NCI-H146 treated with DMSO at 0.1 percent for 48 hours (cell line): ENCODE measurements around the gene NCKAP5.

Experiments used
- DNase-seq: peaks from one replicate; lab custom pipeline; 2025; ENCODE audit not compliant: unreplicated experiment; lab: John Stamatoyannopoulos, UW

Gene NCKAP5

DNA sequence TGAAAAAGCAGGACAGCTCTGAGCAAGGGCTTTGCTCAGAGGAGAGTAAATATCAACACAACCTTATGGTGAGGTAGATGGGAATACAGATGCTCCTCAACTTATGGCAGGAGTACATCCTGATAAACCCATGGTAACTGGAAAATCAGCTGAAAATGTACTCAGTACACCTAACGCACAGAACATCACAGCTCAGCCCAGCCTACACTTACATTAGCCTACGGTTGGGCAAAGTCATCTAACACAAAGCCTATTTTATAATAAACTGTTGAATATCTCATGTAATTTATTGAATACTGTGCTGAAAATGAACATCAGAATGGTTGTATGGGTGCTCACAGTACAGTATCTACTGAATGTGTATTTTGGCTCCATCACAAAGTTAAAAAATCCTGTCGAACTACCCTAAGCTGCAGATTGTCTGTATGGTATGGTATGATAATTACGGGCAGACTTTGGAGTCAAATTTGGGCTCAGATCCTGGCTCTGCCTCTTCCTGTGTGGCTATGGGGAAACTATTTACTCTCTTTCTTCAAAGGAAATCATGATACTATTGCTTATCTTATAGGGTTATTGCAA is 778.0 kb downstream of the NCKAP5 start:
- DNase-seq = no peak

DNA sequence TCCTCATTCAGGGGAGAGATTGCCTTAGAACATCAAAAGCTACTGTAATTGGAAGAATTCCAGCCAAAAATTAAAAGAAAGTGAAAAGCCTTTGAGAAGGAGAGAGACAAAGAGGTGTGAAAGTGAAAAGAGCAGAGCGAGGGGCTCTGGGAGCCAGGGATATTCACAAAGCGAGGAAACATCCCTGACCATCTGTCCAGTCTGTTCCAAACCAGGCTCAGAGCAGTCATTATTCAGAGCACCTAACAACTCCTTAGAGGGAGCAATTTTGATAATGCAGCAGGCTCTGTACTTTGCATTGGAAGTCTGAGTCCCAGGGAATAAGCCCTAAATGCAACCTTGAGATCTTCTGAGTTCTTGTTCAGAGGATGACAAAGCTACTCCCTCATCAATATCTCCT is 779.2 kb downstream of the NCKAP5 start:
- no peak for DNase-seq

DNA sequence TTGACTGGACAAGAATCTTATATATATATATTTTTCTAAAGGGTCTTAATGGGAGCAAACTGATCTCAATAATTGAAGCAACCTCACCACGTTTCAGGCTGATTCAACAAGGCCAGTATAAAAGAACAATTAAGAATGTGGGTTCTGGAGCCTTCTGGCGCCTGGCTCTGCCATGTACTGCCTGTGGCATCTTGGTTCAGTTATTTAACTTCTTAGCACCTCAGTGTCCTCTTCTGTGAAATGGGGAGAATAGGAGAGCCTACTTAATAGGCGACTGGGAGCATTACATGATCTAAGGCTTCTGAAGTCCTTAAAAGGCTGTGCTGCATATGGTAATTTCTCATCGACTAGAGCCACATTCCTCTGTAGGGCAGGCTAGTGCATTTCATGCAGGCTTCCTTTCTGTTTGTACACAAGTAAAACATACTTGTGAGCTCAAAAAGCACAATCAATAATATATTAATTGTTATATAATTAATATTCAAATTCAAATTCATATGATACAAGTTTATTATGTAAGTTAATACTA is 779.9 kb downstream of the NCKAP5 start:
- DNase-seq = no peak

DNA sequence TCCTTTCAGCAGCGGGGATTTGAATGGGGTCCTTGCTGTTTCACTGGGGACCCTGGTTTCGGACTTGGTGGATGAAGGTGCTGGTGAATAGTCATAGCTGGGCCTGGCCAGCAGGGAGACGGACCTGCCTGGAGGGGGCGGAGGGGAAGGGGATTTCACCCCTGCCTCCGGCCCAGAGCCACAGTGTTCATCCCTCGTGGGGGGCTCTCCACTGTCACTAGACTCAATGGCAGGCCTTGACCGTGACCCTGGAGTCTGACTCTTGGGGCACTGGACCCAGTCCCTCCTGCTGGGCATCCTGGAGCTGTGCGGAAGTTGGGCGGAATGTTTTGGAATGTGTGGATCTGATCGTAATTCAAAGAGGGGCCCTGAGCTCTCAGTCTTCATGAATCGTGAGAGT is 784.4 kb downstream of the NCKAP5 start:
- no peak for DNase-seq

DNA sequence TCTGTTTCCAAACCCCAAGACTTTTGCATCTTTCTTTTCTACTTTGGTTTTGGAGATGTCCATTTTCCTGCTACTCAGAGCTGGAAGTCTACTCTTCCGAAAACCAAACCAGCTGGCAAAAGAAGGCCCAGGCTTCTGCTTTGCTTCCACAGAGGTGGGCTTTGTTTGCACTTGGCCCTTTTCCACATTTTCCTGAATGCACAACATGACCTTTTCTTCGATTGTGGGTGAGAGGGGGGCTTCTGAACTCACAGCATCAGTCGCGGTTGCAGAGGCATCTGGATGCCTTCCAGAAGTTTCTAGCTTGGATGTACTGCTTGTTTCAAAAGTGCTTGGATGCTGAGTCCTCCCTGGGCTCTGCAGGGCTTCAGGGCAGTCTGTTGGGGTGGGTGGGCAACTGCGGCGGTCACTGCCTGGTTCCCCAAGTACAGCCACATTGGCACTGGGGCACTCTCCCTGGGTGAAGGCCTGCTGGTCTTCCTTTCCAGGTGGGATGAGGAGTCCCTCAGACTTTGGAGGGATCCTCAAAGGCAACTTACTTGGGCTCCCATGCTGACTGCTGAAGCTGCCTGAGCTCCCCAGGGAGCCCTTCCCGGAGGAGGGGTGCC is 786.0 kb downstream of the NCKAP5 start:
- no peak for DNase-seq

DNA sequence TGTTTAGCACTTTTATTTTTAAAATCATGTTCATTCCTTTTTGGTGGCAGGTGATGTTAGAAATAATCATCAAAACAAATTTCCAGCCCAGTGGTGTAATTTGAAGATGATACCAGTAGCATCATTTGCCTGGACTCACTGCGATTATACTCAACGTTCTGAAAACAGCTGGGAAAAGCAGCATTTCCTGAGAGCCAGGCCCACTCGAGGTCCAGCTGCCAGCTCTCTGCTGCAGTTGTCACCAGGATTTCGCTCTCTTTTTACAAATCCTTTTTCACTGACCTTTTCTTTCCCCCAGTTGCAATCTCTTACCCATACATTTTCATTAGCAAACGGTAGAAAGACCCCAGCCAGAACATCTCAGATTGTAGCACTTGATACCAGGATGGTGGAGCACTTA is 787.6 kb downstream of the NCKAP5 start:
- DNase-seq = no peak

DNA sequence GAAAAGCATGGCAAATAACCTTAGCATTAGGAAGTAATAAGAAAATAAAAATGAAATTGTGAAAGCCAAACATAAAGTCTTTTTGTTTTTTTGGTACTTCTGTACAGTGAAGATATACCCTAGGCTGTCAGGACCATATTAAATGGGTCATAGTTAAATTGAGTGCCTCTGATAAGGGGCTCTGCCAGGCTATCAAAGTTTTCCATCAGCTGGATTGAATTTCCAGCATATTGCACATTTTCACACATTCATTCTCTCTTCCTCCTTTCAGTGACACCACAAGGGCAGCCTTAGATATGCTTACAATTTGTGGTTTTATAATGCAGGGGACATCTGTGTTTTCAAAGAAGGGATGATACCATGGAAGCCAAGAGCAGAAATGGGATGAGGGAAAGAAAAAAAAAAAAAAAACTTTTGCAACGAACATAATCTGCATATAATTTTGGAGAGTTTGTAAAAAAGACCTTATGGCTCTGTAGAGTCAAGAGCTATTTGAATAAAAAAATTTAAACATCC is 789.0 kb downstream of the NCKAP5 start:
- no peak for DNase-seq

DNA sequence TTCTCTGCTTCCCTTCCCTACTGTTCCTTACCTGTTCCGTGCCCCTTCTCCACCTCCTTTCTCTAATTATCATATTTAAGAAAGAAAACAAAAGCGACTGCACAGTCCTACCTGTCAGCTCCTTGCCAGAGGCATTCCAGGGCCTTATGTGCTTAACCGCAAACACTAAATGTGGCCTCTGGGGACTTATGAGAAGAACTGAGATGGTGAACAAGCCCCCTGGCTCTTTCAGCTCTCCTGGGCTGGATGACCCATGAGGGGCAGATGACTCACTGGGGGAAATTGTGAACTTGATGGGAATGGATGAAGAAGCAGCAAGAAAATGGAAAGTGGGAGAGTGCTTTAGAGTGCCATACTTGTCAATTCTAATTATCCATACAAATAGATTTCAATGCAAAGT is 792.0 kb downstream of the NCKAP5 start:
- no peak for DNase-seq

DNA sequence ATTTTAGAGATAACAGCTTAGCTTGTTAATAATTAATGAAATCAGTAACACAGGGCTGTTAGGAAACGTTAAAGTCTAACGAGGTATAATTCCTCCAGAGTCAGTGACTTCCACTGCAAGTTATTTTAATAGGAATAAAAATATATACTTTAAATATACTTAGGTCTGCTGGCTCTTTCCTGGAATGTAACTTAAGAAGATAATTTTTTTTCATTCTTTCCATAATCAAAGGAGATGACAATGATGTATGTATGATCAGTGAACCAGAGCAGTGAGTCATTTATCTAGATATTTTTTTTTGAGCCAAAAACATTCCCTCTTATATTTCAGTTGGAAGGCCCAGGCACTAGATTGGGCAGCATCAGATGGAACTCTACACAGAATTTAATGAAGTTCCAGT is 794.1 kb downstream of the NCKAP5 start:
- no peak for DNase-seq

DNA sequence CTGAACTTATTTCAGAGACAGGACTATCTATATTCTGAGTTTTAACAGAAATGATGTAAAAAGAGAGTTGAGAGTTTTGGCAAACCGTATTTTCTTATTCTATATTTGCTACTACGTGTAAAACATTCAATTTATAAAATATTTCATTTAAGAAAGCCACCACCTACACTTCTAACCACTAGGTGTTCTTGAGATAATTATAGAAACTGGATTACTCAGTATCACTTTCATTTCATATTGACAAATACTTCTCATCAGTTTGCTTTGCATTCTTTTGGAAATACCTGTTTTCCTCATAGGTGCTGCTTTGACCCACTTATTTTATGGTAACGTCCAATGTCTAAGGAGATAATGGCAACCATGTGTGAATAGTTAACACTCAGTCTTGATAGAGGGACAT is 794.9 kb downstream of the NCKAP5 start:
- DNase-seq = no peak

DNA sequence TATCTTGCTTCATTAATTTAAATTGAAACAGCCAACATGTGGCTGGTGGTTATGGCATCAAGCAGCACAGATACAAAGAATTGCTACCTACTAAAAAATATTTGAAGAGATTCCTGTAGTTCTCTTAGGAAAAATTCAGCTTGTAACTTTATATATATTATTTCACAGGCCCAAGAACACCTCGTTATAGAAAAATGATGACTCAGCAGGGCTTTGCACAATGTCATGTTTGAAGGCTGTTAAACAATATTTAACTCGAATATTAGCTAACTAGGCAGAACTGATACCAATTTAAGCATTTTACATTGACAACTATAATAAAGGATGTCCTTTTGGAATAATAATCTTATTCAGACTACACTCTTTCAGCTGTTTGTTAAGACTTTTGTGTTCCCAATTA is 795.9 kb downstream of the NCKAP5 start:
- no peak for DNase-seq

DNA sequence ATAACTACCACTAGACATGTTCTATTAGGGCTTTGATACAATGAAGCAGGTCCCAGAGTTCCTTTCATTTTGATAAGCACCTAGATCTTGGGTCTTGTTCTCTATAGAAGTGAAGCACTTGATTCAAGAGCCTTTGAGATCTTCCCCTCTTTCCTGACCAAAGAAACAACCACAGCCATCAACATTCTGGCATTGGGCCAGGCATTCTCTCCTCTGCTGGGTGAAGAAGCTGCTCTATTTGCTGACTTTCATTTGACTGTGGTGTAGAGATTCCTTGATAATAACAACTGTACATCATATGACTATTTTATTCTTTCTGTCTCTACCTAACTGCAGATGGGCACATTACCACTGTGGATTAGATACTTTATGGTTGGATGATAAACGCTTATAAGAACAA is 801.7 kb downstream of the NCKAP5 start:
- no peak for DNase-seq

DNA sequence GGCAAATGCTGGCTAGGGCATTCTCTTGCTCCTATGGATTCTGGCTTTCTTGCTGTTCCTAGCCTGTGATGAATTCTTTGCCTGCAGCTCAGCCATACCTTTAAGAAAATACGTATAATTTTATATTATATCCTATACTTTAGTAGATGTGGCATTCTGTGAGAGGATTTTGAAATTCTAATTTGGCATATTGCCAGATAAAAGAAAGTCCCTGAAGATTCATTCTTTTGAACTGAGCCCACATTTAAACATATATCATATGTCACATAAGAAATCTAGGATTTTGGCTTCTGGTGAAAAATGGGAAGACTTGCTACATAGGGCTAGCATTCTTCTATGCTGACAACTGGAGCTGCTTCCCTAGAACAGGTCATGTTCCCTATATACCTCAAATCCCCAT is 806.8 kb downstream of the NCKAP5 start:
- no peak for DNase-seq

DNA sequence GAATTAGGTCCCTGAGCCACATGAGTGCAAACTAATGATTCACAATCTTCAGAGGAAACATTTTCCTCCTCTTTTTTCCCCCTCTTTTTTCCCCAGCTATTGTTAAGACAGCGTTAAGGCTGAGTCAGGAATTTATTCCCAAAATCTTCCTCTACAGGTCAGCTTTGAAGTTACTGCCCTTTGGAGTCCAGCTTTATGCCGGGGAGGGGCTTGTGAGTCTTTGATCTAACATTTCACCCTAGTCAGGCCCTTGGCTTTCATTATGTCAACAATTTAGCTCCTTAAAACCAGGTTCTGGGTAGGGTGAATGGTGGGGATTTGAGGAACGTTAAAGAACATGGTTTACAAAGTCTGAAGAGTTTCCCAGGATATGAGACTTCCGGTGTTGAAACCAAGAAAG is 807.3 kb downstream of the NCKAP5 start:
- DNase-seq = no peak

DNA sequence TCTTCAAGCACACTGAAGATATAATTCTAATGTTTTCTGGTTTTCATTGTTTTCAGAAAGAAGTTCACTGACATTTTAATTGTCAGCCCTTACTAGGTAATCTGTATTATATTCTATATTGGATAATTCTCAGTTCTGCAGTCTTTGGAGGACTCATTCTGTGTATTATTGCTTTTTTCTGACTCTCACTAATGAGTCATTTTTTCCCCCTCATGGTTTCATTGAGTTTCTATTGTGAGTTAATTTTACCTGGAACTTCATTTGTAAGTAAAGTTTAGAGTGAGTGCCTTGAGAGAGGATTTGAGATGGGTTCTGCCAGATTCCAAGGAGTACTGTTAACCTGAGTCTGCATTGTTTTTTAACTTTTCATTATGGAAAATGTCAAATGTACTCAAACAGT is 807.9 kb downstream of the NCKAP5 start:
- DNase-seq = no peak

DNA sequence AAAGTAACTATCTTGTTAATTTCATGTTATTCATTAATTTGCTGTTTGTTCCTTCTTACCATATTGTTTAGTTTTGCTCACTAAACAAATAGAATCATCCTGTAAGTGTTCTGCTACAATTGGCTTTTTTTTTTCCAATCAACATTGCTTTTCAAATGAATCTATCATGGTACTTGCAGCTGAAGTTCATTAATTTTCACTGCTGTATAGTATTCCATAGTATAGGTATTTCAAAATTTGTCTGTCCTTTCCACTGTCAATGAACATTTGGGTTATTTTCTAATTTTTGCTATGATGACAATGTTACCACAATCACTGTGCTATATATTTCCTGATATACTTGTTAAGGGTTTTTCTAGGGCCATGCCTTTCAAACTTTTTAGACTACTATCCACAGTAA is 809.3 kb downstream of the NCKAP5 start:
- DNase-seq = no peak

DNA sequence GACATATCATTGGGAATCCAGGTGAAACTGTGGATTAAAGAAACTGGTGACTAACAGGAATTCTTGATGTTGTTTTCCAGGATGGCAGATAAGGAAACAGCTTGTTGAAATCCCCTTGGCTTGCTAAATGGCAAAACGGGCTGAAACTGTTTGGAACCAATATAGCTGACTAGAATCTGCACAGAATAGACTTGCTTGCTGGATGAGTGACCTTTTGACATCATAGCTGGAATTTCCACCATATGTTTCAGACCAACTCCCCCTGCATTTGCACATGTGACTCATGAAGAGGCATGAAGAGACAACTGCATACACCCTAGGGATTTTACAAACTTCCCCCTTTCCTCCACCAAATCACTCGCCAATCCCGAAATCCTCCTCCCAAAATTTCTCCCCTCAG is 810.6 kb downstream of the NCKAP5 start:
- no peak for DNase-seq

DNA sequence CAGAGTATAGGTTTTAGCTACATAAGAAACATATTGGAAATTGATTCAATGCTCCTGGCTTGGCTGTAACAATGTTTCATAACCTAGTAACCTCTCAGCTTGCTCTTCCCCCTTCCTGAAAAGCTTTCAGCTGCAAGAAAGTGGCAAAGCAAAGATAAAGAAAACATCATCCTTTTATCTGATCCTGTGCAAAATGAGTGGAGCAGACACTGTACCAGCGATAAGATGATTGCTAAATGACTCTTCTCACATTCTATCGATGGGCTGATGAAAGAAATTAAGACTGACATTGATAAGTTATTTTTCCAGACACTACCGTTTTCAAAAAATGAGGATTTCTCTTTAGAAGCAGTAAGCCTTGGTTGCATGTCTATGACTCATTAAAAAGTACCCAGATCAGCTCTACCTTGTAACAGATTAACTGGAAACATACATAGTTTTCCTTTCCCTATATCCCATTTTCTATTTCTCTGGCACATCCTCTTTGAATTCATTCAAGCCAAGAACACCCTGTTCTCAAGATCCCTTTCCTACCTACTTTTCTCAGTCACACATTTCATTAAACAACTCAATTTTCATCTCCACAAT is 811.2 kb downstream of the NCKAP5 start:
- no peak for DNase-seq

DNA sequence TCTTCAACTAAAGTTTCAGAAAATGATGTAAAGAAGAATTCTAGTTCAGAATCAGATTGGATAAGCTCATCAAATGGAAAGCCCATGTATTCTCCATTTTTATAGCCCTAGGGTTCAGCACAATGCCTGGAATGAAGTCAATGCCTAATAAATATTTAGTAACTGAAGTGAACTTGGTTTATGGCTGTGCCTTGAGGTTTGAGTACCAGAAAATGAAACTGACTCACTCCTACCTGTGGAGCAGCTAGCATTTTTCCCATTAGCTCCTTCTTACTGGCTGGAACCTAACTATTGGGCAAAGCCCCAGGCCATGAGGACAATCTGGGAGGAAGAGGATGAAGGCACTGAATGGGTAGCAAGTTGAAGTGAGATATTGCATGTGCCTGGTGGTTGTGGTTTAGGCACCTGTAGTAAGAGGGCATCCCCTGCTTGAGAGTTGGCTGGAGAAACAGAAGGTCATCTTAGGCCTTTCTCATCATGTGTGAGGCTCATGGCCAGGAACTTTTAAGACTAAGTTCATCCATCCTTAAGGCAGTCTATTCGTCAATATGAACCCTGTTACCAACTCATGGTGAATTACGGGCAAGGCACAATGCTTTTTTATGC is 813.3 kb downstream of the NCKAP5 start:
- no peak for DNase-seq

DNA sequence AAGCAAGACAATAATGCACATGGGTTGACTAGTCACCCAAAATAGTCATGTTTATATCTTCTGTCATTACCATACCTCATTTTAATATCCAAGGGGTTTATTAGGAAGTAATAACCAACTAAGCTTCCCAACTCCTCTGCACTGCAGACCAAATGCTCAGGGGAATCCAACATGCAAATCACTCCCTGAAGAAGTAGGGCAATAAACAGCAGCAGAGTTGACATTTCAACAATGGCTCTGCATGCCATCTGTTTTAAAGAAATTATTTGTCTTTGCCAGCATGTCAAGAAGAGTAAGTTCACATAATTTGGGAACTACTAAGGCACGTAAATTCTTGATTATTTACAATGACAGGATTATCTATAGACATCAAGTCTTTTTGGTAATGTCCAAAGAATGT is 813.9 kb downstream of the NCKAP5 start:
- DNase-seq = no peak

DNA sequence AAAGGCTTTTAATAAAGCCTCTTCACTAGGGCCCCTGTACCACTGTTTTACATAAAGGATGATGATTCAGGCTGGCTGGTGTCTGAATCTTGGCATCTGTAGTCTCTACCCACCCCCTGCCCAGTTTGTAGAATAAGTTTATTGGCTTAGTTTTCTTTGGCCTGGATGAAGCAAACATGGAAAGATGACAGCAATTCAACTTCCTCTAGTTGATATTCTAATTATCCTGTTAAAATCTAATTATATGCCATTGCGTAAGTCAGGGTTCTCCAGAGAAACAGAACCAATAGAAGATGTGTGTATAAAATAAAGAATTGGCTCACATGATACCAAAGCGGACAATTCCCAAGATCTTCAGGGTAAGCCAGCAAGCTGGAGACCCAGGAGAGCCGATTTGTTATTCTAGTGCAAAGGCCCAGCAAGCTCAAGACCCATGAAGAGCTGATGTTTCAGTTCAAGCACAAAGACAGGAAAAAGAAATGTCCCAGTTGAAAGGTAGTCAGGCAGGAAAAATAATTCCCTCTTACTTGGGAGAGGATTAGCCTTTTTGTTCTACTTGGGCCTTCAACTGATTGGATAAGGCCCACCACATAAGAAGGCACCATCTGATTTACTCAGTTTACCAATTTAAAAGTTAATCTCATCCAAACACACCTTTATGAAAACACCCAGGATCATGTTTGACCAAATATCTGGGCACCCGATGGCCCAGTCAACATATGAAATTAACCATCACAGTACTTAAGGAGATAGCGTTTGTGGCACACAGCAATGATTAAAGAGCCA is 815.6 kb downstream of the NCKAP5 start:
- no peak for DNase-seq
